ENCODE measurements around the gene MRPS31.
"Not testable (repeated sequence)": the region's sequence is repeated elsewhere in the genome, so short reads cannot be mapped to it uniquely, and the experiment has no call there.

MRPS31 gene

GRCh38 chr13:40789275-40790153 is 18.5 kb upstream of the MRPS31 start, which contains the start of gene SLC25A15:
Gene SLC25A15 (plus strand): TSS chr13:40789611. CDS start chr13:40793227, 3,616 bp downstream.
- peak; percentile 91 for DNase-seq

GRCh38 chr13:40788540-40789274 is 17.7 kb upstream of the MRPS31 start:
- DNase-seq, result not testable (repeated sequence)

- DNase-seq, result peak; percentile 41
Observed at GRCh38 chr13:40787062-40787461, 16.1 kb upstream of the MRPS31 start.

GRCh38 chr13:40786568-40786996 is 15.6 kb upstream of the MRPS31 start:
- DNase-seq, result peak; percentile 52

- no peak for DNase-seq
Observed at GRCh38 chr13:40784540-40784939, 13.6 kb upstream of the MRPS31 start.

GRCh38 chr13:40782971-40783370 is 12.0 kb upstream of the MRPS31 start:
- not testable (repeated sequence) for DNase-seq

GRCh38 chr13:40781717-40782116 is 10.7 kb upstream of the MRPS31 start:
- no peak for DNase-seq

GRCh38 chr13:40780822-40781401 is 9.9 kb upstream of the MRPS31 start:
- no peak for DNase-seq

GRCh38 chr13:40779796-40780285 is 8.9 kb upstream of the MRPS31 start:
- no peak for DNase-seq

GRCh38 chr13:40779049-40779448 is 8.1 kb upstream of the MRPS31 start:
- DNase-seq, result no peak

GRCh38 chr13:40777809-40778175 is 6.8 kb upstream of the MRPS31 start:
- DNase-seq, result no peak

GRCh38 chr13:40777166-40777808 is 6.3 kb upstream of the MRPS31 start:
- DNase-seq, result peak; percentile 80

GRCh38 chr13:40776681-40777165 is 5.7 kb upstream of the MRPS31 start:
- peak; percentile 82 for DNase-seq

- DNase-seq, result no peak
Observed at GRCh38 chr13:40776232-40776631, 5.2 kb upstream of the MRPS31 start.

- no peak for DNase-seq
Observed at GRCh38 chr13:40774672-40775071, 3.7 kb upstream of the MRPS31 start.

GRCh38 chr13:40772765-40773473 is 1.9 kb upstream of the MRPS31 start:
- no peak for DNase-seq

- no peak for DNase-seq
Observed at GRCh38 chr13:40770609-40770933, 419 bp downstream of the MRPS31 start.

GRCh38 chr13:40769970-40770369 is 1.0 kb downstream of the MRPS31 start:
- DNase-seq, result no peak

GRCh38 chr13:40765602-40766001 is 5.4 kb downstream of the MRPS31 start:
- DNase-seq, result no peak

GRCh38 chr13:40764587-40765403 is 6.2 kb downstream of the MRPS31 start:
- peak; percentile 68 for DNase-seq

- no peak for DNase-seq
Observed at GRCh38 chr13:40762849-40763248, 8.1 kb downstream of the MRPS31 start.

Measured in activated CD8-positive, alpha-beta memory T cell treated with anti-CD3 and anti-CD28 coated beads for 24 hours (primary cell).